IPS DF 6.9 (cell line): ENCODE results near the gene ACTA2.
A peak's percentile ranks its signal among the peaks of the same experiment; 100 is the strongest.

Source experiments
- DNase-seq: peaks from one replicate; pipeline ENCODE4 v3.0.0-alpha.2; 2013; ENCODE audit warnings: low read depth, low spot score
- H3K27ac ChIP-seq: one replicate; pipeline ENCODE4 v1.5.1; 2013; ENCODE audit warnings: low read length, control low read depth
- H3K27me3 ChIP-seq: 2 replicates; pipeline ENCODE4 v1.6.1; 2013; ENCODE audit warnings: mild to moderate bottlenecking, low read length; ENCODE audit not compliant: control insufficient read depth, insufficient read depth
- H3K36me3 ChIP-seq: 2 replicates; pipeline ENCODE4 v1.6.1; 2013; ENCODE audit warnings: low read length; ENCODE audit not compliant: control insufficient read depth, insufficient read depth
- H3K4me1 ChIP-seq: 2 replicates; pipeline ENCODE4 v1.6.1; 2013; ENCODE audit warnings: low read length; ENCODE audit not compliant: control insufficient read depth, insufficient read depth
- H3K4me3 ChIP-seq: 2 replicates; pipeline ENCODE4 v1.5.1; 2013; ENCODE audit warnings: mild to moderate bottlenecking, low read length
- H3K9me3 ChIP-seq: 2 replicates; pipeline ENCODE4 v1.6.1; 2013; ENCODE audit warnings: low read length, inconsistent platforms; ENCODE audit not compliant: control insufficient read depth, insufficient read depth
- WGBS: extraction: QIAGEN DNeasy Blood & Tissue Kit; methylation state at CpG from one replicate; pipeline ENCODE4 v1.1.7; 2013; ENCODE audit warnings: mixed read lengths, missing lambda C conversion rate; ENCODE audit not compliant: insufficient read length, insufficient coverage; 5-methylcytosine and 5-hydroxymethylcytosine counted together

ACTA2 gene

DNA sequence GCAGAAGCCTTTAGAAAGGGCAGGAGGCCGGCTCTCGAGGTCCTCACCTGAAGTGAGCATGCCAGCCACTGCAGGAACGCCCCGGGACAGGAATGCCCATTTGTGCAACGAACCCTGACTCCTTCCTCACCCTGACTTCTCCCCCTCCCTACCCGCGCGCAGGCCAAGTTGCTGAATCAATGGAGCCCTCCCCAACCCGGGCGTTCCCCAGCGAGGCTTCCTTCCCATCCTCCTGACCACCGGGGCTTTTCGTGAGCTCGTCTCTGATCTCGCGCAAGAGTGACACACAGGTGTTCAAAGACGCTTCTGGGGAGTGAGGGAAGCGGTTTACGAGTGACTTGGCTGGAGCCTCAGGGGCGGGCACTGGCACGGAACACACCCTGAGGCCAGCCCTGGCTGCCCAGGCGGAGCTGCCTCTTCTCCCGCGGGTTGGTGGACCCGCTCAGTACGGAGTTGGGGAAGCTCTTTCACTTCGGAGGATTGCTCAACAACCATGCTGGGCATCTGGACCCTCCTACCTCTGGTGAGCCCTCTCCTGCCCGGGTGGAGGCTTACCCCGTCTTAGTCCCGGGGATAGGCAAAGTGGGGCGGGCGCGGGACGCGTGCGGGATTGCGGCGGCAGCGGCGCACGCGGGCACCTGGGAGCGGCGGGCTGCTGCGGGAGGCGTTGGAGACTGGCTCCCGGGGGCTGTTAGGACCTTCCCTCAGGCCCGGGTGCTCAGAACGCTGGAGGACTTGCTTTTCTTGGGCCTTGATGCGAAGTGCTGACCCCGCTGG lies 38.0 kb upstream of the ACTA2 start, which contains the start of gene FAS:
Gene FAS, plus strand, starts transcription at position 415 of the 777 bp plus-strand sequence. Its CDS starts 79 bp downstream, at position 494.
- Histone ChIP-seq H3K27ac (no peak within 1 kb of the TSS), H3K36me3 (no peaks in the 10 kb centered on the region), H3K27me3 (peaks cover 4% of the 10 kb centered on the region; the same call in 1 of the 2 replicates), H3K4me1 (no peaks in the 10 kb centered on the region), H3K9me3 (no peaks in the 10 kb centered on the region), H3K4me3 (peak within 1 kb of the TSS; percentile 45; the same call in 1 of the 2 replicates)
- no peak for DNase-seq
- no CpG with 5 or more reads among the region's 51 CpGs for WGBS

DNA sequence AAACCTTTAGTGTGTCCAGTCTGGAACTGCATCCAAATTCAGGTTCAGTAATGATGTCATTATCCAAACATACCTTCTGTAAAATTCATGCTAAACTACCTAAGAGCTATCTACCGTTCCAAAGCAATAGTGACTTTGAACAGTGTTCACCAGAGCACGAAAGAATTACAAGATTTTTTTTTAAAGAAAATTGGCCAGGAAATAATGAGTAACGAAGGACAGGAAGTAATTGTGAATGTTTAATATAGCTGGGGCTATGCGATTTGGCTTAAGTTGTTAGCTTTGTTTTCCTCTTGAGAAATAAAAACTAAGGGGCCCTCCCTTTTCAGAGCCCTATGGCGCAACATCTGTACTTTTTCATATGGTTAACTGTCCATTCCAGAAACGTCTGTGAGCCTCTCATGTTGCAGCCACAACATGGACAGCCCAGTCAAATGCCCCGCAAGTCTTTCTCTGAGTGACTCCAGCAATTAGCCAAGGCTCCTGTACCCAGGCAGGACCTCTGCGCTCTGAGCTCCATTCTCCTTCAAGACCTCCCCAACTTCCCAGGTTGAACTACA lies 37.3 kb upstream of the ACTA2 start:
- H3K9me3 ChIP-seq: no peaks in the 10 kb centered on the region
- no peak for DNase-seq
- peaks cover 4% of the 10 kb centered on the region; the same call in 1 of the 2 replicates for H3K27me3 ChIP-seq
- H3K4me3 ChIP-seq: peak overlapping the region; percentile 45; the same call in 1 of the 2 replicates
- no CpG with 5 or more reads among the region's 8 CpGs for WGBS
- no peak overlapping the region for H3K27ac ChIP-seq
- H3K4me1 ChIP-seq: peaks cover 1% of the 10 kb centered on the region; the same call in 1 of the 2 replicates
- no peaks in the 10 kb centered on the region for H3K36me3 ChIP-seq

DNA sequence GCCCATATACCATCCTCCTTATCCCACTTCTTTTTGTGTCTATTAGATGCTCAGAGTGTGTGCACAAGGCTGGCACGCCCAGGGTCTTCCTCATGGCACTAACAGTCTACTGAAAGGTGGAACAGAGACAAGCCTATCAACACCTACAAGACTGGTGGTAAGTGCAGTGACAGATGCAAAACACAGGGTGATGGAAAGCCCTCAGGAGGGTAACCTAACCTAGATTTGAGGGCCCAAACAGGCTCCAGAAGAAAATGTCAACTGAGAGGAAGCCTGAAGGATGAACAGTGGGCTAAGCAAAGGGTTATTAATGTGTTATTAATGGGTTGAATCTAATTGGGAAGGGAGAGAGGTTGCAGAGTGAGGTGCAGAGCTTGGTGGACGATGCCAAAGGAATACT lies 36.9 kb upstream of the ACTA2 start:
- H3K9me3 ChIP-seq: no peaks in the 10 kb centered on the region
- H3K36me3 ChIP-seq: no peaks in the 10 kb centered on the region
- no peak for DNase-seq
- H3K27ac ChIP-seq: no peak overlapping the region
- peaks cover 1% of the 10 kb centered on the region; the same call in 1 of the 2 replicates for H3K4me1 ChIP-seq
- H3K27me3 ChIP-seq: peaks cover 4% of the 10 kb centered on the region; the same call in 1 of the 2 replicates
- no CpG with 5 or more reads among the region's 2 CpGs for WGBS
- no peak overlapping the region for H3K4me3 ChIP-seq

DNA sequence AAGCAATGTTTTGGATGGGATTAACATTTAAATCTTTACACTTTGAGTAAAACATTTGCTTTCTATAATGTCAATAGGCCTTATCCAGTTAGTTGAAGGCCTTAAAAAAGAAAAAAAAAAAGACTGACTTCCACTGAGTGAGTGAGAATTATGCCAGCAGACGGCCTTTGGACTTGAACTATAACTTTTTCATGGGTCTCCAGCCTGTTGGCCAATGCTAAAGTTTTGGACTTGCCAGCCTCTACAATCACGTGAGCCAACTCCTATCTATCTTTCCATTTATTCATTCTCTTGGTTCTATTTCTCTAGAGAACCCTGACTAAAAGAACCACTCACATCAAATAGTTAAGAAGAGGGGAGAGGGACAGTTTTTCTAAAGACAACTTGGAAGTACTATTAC lies 35.3 kb upstream of the ACTA2 start:
- H3K4me3 ChIP-seq: no peak overlapping the region
- H3K4me1 ChIP-seq: peaks cover 1% of the 10 kb centered on the region; the same call in 1 of the 2 replicates
- no peak for DNase-seq
- H3K36me3 ChIP-seq: no peaks in the 10 kb centered on the region
- H3K9me3 ChIP-seq: no peaks in the 10 kb centered on the region
- peaks cover 4% of the 10 kb centered on the region; the same call in 1 of the 2 replicates for H3K27me3 ChIP-seq
- no CpG with 5 or more reads among the region's 2 CpGs for WGBS
- no peak overlapping the region for H3K27ac ChIP-seq

DNA sequence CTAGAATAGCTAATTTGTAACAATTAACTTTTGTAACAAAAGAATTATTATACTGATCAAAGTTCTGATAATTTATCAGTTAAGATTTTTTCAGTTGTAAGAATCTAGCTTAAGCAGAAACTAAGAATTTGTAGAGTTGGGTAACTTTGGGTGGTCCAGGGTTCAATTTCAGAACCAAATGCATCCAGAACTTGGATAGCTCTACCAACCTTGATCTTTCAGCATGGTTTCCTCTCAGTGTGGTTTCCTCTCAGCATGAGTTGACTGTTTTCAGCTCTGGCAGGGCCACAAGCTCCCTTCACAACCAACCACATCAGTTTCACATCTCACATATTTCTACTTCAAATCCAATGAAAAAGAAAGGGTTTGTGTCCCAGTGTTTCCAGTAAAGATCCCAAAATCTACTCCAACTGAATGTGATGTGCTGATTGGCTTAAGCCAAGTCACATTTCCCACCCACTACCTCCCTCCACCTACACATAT lies 34.7 kb upstream of the ACTA2 start:
- Histone ChIP-seq H3K4me1 (peaks cover 1% of the 10 kb centered on the region; the same call in 1 of the 2 replicates), H3K9me3 (no peaks in the 10 kb centered on the region), H3K27me3 (peaks cover 4% of the 10 kb centered on the region; the same call in 1 of the 2 replicates), H3K27ac (no peak overlapping the region), H3K4me3 (no peak overlapping the region), H3K36me3 (no peaks in the 10 kb centered on the region)
- DNase-seq: no peak

DNA sequence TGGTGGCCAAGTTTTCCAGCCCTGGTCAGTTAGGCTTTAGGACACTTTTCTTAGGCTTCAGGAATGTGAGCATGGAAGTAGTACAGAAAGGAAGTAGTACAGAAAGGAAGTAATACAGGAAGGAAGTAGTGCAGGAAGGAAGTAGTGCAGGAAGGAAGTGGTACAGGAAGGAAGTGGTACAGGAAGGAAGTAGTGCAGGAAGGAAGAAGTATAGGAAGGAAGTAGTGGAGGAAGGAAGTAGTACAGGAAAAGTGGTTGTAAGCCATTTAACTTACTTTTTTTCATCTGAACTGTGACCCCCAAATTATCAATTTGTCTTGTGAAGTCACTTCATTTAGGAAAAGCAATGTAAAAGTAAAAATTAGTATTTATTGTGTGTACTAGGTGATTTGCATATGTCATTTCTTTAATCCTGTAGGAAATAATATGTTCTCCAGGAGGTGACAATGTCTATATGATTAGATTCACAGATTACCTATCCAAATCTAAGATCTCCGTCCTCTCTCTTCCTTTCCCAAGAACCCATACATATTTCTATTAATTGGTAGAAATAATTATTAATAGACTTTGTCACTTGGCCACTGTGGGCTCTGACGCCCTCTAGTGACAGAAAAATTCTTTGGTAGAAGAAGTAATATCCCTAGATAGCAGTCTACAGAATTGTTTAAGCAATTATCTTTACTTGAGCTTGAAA lies 34.1 kb upstream of the ACTA2 start:
- no CpG with 5 or more reads among the region's 2 CpGs for WGBS
- H3K9me3 ChIP-seq: no peaks in the 10 kb centered on the region
- H3K36me3 ChIP-seq: no peaks in the 10 kb centered on the region
- DNase-seq: no peak
- peaks cover 4% of the 10 kb centered on the region; the same call in 1 of the 2 replicates for H3K27me3 ChIP-seq
- peaks cover 1% of the 10 kb centered on the region; the same call in 1 of the 2 replicates for H3K4me1 ChIP-seq
- H3K27ac ChIP-seq: no peak overlapping the region
- H3K4me3 ChIP-seq: no peak overlapping the region

DNA sequence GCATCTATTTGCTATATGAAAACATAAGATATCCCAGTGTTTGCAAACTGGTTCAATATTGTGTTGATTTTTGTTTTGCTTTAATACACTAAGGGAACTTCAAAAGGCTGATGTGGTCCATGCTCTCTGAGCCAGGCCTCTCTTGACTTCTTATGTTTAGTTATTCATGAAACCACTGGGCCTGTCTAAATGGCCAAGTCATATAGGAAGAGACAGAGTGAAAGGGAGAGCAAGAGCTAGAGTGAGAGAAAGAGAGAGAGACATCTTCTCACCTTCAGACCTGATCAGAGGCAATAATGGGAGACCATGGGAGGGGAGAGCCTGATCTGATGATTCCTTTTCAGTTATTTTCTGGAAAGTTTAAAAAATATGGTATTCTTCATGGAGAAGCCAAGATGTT lies 32.0 kb upstream of the ACTA2 start:
- Histone ChIP-seq H3K27ac (no peak overlapping the region), H3K36me3 (no peaks in the 10 kb centered on the region), H3K4me1 (peaks cover 1% of the 10 kb centered on the region; the same call in 1 of the 2 replicates), H3K27me3 (no peaks in the 10 kb centered on the region; the same call in 1 of the 2 replicates), H3K9me3 (no peaks in the 10 kb centered on the region), H3K4me3 (no peak overlapping the region)
- no peak for DNase-seq

DNA sequence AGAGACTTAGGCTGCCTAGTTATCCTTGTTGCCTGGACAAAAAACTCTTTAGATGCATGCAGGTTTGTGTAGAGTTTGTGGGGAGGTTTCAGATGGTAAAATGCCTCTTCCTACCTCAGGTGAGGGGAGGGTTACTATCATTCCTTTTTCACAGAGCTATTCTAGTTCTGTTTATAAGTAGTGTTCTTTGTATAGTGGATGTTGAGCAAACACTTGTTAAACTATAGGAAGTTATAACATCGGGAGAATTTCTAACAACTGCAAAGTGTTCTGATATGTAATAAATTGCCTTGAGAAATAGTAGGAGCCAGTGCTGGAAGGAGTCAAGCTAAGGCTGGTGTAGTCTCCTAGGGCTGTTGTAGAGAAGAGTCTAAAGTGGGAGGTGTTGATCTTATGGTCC lies 31.4 kb upstream of the ACTA2 start:
- no peaks in the 10 kb centered on the region for H3K9me3 ChIP-seq
- H3K36me3 ChIP-seq: no peaks in the 10 kb centered on the region
- no peaks in the 10 kb centered on the region for H3K27me3 ChIP-seq
- H3K27ac ChIP-seq: no peak overlapping the region
- peaks cover 1% of the 10 kb centered on the region; the same call in 1 of the 2 replicates for H3K4me1 ChIP-seq
- no peak overlapping the region for H3K4me3 ChIP-seq
- no CpG with 5 or more reads among the region's 1 CpG for WGBS
- no peak for DNase-seq

DNA sequence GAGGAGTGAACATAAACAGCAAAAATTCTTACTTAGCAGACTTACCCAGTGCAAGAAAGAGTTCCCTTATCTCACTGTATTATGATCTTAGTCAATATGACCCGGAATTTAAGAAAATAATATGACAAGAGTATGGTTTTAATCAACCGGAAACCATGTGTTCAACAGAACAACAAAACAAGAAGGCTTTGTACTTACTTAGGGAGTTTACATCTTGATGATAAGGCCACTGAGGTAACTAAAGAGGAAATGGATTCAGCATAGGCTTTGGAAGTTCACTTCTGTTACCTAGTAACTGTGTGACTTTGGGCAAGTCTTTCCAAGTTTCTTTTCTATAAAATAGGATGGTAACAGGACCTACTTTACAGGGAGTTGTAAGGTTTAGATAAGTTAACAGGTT lies 30.6 kb upstream of the ACTA2 start:
- WGBS: no CpG with 5 or more reads among the region's 2 CpGs
- Histone ChIP-seq H3K4me3 (no peak overlapping the region), H3K27ac (no peak overlapping the region), H3K9me3 (no peaks in the 10 kb centered on the region), H3K27me3 (no peaks in the 10 kb centered on the region), H3K36me3 (no peaks in the 10 kb centered on the region), H3K4me1 (peaks cover 1% of the 10 kb centered on the region; the same call in 1 of the 2 replicates)
- DNase-seq: no peak

DNA sequence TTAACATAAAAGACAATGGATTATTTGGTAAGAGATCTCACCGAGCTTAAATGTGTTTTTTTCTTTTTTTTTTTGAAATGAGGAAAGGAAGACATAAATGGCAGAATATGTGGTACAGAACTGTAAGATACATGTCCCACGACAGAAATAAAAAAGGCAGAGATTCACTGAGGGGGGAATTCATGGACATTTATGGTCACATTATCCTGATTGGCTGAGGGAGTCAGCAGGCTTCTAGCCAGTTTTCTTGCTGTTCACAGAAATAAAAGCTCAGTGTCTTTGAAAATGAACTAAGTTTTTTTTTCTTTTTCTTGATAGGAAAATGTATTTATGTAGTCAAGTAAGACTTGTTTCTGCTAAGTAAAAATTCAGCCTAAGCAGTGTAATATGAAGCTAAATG lies 29.8 kb upstream of the ACTA2 start:
- no CpG with 5 or more reads among the region's 2 CpGs for WGBS
- Histone ChIP-seq H3K27ac (no peak overlapping the region), H3K4me1 (peaks cover 1% of the 10 kb centered on the region; the same call in 1 of the 2 replicates), H3K36me3 (no peaks in the 10 kb centered on the region), H3K27me3 (no peaks in the 10 kb centered on the region), H3K4me3 (no peak overlapping the region), H3K9me3 (no peaks in the 10 kb centered on the region)
- no peak for DNase-seq
